Measurements from ENCODE around the gene AQP12B.

The AQP12B gene

DNA sequence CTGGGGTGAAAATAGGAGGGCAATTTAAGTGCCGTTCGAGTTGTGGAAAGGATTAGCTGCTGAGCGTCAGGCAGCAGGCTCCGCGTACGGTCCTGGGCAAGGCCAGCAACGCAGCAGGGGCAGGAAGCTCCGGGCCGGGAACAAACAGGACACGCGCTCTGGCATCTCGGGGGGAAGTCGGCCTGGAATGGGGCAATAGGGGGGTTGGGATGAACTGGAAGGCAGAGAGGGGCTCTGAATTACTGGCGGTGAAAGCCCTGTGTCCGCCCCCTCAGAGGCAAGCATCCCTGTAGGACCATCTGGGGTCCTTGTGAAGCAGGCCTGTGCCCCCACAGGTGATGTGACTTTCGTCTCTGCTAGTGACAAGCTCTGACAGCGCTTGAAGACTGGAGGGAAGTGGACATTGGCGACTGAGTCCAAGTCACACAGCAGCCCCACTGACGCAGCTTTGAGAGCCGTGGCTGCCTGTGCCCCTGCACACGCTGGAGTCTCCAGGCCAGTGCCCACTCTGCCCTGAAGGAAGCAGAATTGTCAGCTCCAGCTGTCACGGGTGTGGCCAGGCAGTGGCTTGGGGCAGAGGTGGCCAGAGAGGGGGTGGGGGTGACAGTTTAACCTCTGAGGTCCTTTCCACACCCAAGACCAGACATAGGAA lies 35.1 kb downstream of the AQP12B start:
- DNase-seq: no peak

DNA sequence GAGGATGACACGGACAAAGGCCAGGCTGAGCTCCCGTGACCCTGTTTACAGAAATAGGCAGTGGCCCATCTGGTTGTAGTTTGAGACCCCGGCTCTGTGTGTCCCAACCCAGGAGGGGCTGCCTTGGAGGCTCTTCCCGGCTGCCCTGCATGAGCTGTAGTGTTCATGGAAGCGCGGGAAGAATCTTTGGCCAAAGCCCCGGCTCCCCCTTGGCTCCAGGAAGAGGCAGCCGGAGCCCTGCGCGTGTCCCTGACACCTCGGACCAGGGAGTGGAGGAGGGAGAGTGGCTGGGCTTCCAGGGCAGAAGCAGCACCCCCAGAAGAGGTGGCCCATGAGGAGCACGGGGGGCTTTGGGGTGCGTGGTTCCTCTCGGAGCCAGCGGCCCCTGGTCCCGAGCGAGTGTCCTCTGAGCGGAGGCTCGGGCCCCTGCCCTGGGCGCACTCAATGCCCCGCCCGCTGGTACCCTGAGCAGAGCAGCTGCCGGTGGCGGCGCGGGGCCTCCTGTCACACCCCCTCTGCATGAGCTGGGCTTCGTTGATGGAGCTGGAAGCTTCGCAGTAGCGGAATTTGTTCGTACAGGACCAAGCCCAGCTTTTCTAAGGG lies 35.7 kb downstream of the AQP12B start:
- DNase-seq: no peak

DNA sequence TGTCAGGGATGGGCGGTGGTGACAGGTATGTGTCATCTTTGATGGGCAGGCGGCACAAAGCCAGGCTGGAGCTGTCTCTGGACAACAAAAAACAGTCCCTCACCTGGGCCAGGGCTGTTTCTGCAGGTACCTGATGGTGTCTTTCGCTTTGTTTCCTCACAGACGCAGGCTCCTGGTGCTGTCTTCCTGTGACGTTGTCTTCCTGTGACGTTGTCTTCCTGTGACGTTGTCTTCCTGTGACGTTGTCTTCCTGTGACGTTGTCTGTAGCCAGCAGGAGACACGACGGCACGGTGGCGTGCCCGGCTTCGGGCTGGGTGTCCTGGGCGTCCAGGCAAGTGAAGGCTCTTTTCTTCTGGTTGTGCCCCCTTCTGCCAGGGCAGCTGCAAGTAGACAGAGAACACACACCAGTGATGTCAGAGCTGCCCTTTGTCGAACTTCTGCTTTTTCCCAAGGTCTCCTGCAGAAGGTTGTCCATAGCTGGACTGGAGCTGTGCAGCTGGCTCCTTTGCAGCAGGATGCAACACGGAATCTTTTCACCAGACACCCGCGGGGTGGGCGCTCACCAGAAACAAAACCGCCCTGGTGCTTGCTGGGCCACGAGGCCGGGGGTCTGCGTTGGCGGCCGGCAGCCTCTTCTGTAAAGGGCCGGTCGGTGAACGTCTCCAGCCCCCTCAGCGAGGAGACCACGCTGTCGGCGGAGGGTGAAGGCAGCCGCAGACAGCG lies 36.3 kb downstream of the AQP12B start:
- no peak for DNase-seq

DNA sequence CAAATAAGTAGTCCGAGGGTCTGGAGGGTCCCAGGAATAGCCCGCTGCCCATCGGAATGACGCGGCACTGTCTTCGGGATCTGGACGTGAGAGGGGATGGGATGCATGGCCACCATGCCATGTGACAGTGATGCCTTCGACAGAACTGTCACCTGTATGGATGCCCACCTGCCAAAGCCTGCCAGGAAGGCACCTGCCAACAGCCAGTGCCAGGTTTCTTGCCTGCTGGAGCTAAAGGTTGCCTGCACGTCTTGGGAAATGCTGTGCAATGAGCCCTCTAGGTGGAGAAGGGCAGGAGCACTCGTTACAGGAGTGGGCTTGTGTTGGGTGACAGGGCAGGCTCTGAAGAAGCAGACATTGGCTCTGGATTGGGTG lies 36.9 kb downstream of the AQP12B start:
- no peak for DNase-seq

DNA sequence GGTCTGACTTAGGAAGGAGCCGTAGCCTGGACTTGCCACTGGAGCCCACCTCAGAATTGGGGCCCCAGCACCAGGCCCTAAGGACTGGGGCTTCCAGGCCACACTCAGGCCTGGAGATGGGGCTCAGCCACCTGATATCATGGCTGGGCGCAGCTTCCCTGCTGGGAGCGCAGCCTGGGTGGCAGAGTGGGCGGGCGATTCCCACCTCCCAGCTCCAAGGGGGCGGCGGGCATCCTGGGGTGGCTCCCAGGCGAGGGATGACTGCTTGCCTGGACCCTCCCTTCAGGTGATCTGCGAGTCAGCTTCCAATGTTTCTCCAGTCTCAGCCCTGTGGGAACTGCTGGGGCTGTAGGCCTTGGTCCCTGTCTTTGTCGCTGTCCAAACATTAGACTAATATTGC lies 37.3 kb downstream of the AQP12B start:
- DNase-seq: no peak

DNA sequence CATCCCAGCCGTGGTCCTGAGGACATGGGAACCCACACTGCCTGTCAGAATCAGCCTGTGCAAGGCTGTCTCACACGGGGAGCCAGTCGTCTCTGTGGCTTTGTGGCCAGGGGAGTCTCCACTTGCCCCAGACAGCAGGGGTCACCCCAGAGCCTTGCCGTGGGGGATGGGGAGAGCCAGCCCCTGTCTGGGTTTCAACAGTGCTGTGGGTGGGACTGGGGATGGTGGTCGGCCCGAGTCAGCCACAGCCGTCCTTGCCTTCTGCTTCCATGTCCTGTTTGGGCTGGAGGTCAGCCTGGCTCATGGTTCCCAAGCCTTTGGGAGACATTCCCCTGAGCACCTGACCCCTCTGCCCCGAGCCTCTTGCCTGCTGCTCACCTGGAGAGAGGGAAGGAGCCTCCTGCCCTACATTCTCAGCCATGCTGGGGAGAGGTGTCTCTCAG lies 37.8 kb downstream of the AQP12B start:
- DNase-seq: no peak

DNA sequence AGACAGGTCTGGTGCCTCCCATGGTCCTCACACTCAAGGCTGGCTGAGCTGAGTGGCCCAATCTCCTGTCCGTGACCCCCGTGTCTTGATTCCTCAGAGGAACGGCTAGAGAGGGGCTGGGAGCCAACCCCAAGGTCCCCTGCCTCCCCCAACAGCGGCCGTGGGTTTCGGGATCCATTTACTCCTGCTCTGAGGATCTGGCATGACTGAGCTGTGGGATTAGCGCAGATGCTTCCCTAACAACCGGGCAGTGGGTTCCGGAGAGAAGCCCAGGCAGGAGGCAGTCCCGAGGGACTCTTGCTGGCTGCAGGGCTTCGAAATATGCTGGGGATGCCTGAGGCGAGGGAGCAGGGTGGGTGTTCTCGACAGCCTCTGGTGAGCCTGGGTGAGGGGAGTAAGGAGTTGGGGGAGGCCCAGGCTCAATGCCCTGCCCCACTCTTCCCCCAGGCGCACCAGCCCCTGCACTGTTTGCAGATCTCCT lies 38.5 kb downstream of the AQP12B start:
- DNase-seq: no peak

DNA sequence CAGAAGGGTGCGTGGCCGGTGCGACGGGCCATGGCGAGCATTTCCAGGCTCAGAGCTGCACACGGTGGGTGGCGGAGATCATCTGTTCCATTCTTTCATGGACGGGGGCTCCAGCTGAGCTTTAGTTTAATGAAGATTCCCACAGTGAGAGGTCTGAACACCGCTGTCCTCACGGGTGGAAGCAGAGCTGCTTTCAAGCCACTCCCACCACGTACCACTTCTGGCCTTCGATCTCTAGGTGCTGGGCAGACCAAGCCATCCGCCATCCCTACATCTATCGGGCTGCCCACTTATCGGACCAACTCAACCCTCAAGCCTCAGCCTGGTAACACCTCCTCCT lies 38.9 kb downstream of the AQP12B start:
- no peak for DNase-seq

DNA sequence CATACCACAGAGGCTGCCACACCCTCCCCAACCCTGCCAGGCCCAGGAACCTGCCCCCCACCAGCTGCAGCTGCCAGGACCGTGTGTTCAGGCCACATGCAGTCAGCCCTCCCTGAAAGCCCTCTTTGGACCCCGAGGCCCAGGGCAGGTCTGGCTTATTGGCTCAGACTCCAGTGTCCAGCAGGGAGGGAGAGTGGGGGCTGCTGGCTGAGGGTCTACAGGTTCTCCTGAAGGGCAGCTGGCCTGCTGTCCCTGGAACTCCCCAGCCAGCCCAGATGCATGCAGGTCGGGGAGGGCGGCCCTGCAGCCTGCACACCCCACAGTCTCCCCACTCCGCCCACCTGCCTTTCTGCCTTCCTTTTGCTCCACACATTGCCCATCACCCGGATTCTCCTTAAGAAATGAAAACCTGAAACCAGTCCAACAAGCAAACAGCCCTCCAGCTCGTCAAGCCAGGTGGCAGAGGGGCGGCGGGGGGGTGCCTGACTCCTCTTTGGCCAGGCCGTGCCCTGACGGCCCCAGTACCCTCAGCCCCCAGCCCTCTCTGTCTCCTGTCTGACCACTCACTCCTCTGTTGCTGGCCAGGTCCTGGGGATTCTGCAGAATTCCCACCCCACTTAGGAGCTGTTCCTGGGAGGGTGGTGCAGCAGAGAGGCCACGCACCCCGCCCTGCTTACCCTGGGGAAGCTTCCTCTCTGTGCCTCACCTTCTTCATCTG lies 39.4 kb downstream of the AQP12B start:
- DNase-seq: no peak

DNA sequence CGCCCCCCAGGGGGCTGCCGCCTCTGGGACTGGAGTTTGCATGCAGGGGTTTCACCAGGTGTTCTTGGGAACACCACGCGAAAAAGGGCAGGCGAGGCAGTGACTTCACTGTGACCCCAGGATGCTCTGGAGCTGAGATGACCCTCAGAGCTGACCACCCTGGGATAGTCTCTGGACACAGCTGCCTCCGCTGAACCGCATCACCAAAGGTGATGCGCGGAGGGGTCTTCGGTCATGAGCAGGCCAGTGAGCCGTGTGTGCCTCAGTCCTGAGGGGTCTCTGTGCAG lies 39.9 kb downstream of the AQP12B start:
- no peak for DNase-seq

DNA sequence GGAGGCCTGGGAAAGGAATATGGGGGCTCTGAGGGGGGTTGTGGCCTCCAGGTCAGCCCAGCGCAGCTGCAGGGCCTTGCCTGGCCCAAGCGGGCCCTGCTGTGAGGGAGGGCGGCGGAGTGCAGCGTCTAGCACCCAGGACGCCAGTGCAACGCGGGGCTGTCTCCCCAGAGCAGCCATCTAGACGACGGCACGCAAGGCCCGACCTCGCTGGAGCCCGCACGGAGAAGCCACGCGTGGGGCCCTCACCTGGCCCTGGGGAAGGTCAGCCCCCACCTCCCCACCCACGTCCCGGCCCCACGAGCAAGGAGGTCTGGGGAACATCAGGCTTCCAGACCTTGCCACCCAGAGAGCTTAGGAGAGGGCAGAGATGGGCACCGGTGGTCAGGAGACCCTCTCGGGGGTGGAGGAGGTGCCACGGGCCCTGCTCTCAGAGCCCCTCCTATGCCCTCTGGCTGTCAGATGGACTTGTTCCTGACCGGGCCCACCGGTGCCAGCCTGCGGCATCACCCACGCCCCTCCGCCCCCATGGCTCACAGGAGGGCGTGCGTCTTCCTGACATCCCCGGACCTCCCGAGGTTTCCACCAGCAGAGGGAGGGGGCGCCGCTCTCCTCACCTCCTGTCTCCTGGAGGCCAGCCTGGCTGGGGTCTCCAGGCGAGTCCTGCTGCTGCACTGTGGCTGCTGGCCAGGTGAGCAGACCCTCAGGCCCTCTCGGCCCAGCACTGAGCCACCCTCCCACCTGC lies 40.5 kb downstream of the AQP12B start:
- no peak for DNase-seq

DNA sequence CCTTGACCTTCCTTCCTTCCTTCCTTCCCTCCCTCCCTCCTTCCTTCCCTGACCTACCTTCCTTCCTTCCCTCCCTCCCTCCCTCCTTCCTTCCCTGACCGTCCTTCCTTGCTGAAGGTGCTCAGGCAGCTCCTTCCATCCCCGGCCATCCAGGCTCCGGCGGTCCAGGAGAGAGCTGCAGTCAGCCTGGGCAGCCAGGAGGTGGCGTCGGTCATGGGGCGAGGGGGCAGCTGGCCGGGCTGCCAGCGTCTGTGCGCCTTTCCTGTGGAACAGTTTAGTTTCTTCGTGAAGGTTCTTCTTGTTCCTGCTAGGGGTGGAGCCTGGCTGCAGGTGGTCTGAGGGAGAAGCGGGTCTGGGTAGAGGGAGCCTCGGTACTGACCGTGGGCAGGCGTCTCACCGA lies 41.7 kb downstream of the AQP12B start:
- no peak for DNase-seq

DNA sequence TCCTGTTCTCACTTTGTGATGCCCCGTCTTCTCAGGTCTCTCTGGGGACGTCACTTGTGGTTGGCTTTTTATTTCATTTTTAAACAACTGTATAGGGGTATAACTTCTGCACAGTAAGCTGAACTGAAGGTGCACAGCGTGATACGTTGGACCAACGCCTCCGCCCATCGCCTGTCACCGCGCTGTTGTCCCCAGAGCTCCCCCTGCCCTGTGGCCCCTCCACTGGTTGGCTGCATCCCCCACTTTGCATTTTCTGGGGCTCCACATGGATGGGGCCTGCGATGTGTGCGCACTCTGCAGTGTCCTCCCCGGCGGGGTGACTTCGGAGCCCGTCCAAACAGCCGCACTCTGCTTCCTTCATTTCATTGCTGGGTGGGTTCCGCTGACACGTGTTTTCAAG lies 43.1 kb downstream of the AQP12B start:
- DNase-seq: no peak

DNA sequence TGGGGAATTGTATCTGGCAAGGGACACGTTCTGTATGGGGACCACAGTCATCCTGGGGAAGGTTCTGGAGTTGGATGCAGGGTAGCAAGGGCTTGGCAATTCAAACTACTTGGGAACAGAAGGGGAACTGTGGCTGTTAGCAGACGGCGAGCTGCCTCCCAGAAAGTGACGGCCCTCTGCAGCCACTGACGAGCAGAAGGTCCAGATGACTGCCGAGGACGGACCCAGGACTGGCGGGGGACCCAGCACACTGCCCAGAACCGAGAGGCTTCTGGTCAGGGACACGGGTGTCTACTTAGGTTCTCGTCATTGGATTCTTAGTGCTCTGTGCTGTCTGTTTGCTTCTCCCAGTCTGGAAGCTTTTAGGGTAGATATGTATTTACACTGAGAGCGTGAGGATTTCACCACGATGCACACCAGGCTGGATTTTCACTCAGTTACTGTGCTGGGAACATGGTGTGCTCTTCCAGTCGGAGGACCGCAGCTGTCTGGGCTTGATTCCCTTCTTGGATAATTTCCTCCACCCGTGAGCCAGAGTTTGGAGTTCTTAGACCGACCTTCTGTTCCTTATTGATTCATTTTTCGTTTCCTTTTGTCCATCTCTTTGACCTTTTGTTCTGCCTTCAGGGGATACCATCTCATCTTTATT lies 44.0 kb downstream of the AQP12B start:
- DNase-seq: no peak

DNA sequence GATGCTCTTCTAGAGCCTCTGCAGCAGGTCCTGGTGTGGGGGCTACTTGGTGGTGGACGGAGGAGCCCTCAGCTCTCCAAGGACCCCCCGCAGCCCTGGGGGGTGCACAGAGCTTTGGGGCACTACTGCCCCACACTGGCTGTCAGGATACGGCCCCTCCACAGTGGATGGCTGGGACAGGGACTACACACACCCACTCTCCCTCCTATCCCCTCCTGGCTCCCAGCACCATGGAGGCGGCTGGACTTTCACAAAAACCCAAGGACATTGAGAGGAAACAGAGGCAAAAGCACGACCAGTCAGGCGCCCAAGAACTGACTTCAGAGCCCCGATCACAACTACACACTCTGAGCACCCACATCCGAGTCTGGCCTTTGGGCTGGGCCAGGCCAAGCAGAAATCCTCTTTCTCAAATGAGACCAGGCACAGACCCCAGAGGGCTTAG lies 44.8 kb downstream of the AQP12B start:
- no peak for DNase-seq

DNA sequence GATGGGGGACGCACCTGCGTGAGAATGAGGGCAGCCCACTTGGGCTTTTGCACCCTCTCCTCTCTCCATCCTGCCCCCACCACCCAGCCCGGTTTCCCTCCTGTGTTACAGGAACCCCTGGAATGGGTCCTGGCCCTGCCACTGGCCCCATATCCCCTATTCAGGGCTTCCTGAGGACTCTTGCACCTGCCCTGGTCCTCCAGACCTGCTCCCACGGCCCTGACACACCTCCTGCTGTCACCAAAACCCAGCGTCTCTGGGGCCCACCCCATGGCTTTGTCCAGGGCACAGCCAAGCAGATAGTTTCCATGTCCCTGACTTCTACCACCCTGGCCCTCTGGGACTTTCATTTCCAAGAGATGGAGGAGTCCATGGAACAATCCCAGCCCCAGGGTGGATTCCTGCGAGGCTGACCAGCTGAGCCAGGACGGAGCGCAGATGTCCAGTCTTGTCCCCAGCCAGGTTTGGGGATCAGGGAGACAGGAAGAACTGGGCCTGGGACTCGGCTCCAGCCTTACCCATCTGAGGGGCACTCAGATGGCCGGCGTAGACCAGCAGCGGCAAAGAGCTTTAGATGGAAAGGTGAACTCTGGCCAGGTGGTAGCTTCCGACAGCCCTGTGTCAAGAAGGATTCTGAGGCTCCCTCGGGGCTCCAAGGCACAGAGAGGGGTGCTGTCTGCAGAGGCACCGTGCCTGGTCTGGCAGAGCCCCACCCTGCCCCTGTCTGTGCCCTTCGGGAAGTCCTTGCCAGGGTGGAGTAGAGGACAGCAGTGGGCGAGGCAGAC lies 45.4 kb downstream of the AQP12B start:
- DNase-seq: no peak

DNA sequence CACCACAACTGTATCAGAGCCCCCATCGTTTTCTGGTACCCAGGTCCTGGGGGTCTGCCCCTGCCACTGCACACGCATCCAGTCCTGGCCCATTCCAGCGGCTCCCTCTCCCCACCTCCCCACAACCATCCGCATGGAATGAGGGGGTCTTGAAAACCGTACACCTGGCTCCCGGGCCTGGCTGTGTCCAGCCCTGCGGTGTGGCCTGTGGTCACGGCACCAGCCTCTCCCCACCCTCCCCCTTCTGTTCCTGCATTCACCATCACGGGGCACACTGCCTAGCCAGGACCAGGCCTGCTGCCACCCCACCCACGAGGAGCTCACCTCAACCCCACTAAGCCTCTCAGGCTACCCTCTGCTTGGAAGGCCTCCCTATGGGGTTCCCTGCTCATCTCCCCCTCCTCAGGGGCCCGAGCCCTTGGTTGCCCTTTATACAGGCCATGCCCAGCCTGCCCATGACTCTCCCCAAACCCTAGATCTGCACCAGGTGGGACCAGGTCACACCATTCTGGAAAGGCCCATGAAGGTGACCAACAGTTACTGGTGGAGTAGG lies 46.0 kb downstream of the AQP12B start:
- no peak for DNase-seq

DNA sequence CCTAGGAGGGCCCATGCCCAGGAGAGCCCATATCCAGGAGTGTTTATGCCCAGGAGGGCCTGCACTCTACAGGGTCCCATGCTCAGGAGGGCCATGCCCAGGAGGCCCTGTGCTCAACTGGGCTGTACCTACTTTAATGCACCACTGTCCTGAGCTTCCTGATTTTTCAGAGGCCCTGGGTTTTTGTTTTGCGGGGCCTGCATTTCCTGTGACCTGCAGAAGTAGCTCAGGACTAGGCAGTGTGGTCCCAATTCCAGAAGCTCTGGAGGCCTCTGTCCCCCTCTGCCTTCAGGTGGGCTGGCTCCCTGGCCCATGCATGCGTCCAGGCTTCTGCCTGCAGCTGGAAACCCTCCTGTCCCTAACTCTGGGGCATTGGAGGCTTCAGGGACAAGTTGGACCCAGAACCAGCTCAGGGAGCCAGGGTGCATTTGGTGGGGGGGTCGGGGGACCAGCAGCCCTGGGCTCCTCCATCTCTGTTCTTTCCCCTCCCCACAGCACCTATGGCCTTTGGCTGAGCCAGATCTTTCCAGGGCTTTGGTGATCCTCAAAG lies 46.6 kb downstream of the AQP12B start:
- no peak for DNase-seq

DNA sequence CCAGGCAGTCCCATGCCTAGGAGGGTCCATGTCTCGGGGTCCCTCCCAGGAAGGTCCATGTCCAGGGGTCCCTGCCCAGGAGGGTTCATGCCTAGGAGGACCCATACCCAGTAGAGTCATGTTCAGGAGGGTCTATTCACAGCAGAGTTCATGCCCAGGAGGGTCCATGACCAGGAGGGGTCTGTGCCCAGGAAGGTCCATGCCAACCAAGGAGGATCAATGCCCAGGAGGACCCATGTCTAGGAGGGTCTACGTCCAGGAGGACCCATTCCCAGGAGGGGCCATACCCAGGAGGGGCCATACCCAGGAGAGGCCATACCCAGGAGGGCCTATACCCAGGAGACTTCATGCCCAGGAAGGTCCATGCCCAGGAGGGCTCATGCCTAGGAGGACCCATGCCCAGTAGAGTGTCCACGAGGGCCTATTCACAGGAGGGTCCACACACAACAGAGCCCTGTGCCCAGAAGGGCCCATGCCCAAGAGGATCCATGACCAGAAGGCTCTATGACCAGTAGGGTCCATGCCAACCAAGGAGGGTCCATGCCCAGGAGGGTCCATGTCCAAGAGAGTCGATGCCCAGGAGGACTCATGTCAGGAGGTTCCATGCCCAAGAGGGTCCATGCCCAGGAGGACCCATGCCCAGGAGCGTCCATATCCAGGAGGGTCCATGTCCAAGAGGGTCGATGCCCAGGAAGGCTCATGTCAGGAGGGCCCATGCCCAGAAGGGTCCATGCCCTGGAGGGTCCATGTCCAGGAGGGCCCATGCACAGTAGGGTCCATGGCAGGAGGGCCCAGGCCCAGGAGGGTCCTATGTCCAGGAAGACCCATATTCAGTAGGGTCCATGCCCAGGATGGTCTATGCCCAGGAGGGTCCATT lies 47.3 kb downstream of the AQP12B start:
- no peak for DNase-seq

DNA sequence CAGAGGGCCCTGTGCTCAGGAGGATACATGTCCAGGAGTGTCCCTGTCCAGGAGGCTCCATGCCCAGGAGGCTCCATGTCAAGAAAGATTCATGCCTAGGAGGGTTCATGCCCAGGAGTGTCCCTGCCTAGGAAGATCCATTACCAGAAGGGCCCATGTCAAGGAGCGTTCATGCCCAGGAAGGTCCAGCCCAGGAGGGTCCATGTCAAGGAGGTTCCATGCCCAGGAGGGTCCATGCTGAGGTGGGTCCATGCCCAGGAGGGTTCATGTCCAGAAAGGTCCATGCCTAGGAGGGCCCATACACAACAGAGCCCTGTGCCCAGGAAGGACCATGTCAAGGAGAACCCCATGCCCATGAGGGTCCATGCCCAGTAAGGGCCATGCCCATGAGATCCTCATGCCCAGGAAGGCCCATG lies 50.4 kb downstream of the AQP12B start:
- DNase-seq: no peak

Measured in right kidney (tissue), 1 donor.